Aorta (tissue), 5 donors: ENCODE measurements around the gene TMEM72. TPM values are rescaled to one million over a fixed set of nuclear protein-coding genes. Genes with fewer than 3 reads are reported as not detected.

Experiments used
- ATAC-seq: fragments of 200-7000 bp; cut with Tn5 transposase; one replicate; pipeline ENCODE4 v1.9.1; 2022; ENCODE audit warnings: moderate library complexity; ENCODE audit not compliant: low FRiP score
- DNase-seq, 2 donors: peaks; one replicate each; pipeline ENCODE4 v3.0.0-alpha.2; 2020
- H3K27ac ChIP-seq, 2 donors: one replicate each; pipeline ENCODE4 v1.5.1; 2013; ENCODE audit warnings: low read length in 2 of 2, mild to moderate bottlenecking in 2 of 2, moderate library complexity in 2 of 2, control low read depth in 1 of 2, inconsistent platforms in 1 of 2, low read depth in 1 of 2
- H3K27me3 ChIP-seq, 2 donors: one replicate each; pipeline ENCODE4 v1.6.1; 2013; ENCODE audit warnings: control low read depth in 1 of 2, low read length in 1 of 2, mild to moderate bottlenecking in 1 of 2, moderate library complexity in 1 of 2; ENCODE audit not compliant: insufficient read depth in 2 of 2, control insufficient read depth in 1 of 2
- H3K36me3 ChIP-seq, 2 donors: one replicate each; pipeline ENCODE4 v1.6.1; 2013; ENCODE audit warnings: control low read depth in 1 of 2, low read length in 1 of 2, mild to moderate bottlenecking in 1 of 2; ENCODE audit not compliant: insufficient read depth in 2 of 2, control insufficient read depth in 1 of 2
- H3K4me1 ChIP-seq, 2 donors: one replicate each; pipeline ENCODE4 v1.6.1; 2013; ENCODE audit warnings: low read length in 2 of 2, control low read depth in 1 of 2, mild to moderate bottlenecking in 1 of 2, moderate library complexity in 1 of 2; ENCODE audit not compliant: insufficient read depth in 2 of 2, control insufficient read depth in 1 of 2
- H3K4me3 ChIP-seq, 2 donors: one replicate each; pipeline ENCODE4 v1.5.1; 2013; ENCODE audit warnings: low read length in 2 of 2, control low read depth in 1 of 2, mild to moderate bottlenecking in 1 of 2
- H3K9me3 ChIP-seq: one replicate; pipeline ENCODE4 v1.6.1; 2013; ENCODE audit warnings: mild to moderate bottlenecking, low read length; ENCODE audit not compliant: control insufficient read depth
- WGBS, 2 donors: extraction: QIAGEN DNeasy Blood & Tissue Kit; methylation state at CpG; one replicate each; pipeline ENCODE4 v1.1.7; 2013; 5-methylcytosine and 5-hydroxymethylcytosine counted together
- intact Hi-C, 2 donors: fragments of 100-400 bp; cut with DNase I; formaldehyde crosslinking; loops; one replicate each; pipeline versions ENCODE4 v1.14.2 to v1.15.0; 2022
- polyA plus RNA-seq, 2 donors: library from polyadenylated mRNA; stranded (reverse); fragments of 200-250 nt; gene quantifications; one replicate each; pipeline ENCODE4 v1.2.3, GENCODE V29; 2013
- total RNA-seq, 2 donors: library from RNA; stranded (reverse); fragmentation: NEBNext Ultra II Directional; extraction: Animal tissue kit (Norgen Biotek cat#: 25700); gene quantifications; one replicate each; pipeline ENCODE4 v1.2.1, GENCODE V29; 2021
- donor health status: healthy with polysubstance abuse.
- donor health status: Bipolar disorder and iron deficiency.
- donor health status: DM: no; HTN: no; CAD: no.
- donor health status: DM: no; HTN: no; CAD: no.
- donor health status: DM: yes; HTN: yes; CAD: no.

Gene TMEM72
- total and polyA plus RNA-seq, 4 donors, result not detected

GRCh38 chr10:44969854-44970253 is 58.7 kb downstream of the TMEM72 start:
- H3K4me1 ChIP-seq, result no peaks in the 10 kb centered on the region
- WGBS, 2 donors, result 33 to 37% methylated on average over 9 of the region's 9 CpGs
- DNase-seq, result peak; percentile 49 to 67
- H3K27me3 ChIP-seq, result no peaks in the 10 kb centered on the region
- no peaks in the 10 kb centered on the region for H3K9me3 ChIP-seq
- peaks cover 0 to 4% of the 10 kb centered on the region in 2 donors for H3K36me3 ChIP-seq
- intact Hi-C loops, result loop anchor here in 1 of 2 donors (10.0 kb wide), 1 partner anchor 95 kb away; no protein-coding TSS in a partner anchor
- no peak overlapping the region for H3K27ac ChIP-seq
- no peak for ATAC-seq
- no peak overlapping the region for H3K4me3 ChIP-seq

- Histone ChIP-seq H3K9me3 (no peaks in the 10 kb centered on the region), H3K4me3 (no peak overlapping the region), H3K27ac (no peak overlapping the region), H3K27me3 (no peaks in the 10 kb centered on the region), H3K36me3 (peaks cover 0 to 4% of the 10 kb centered on the region in 2 donors), H3K4me1 (no peaks in the 10 kb centered on the region)
- DNase-seq, result peak in 1 of 2 donors; percentile 65
- WGBS, 2 donors, result 93 to 94% methylated on average over 8 of the region's 8 CpGs
- intact Hi-C loops, result loop anchor here in 1 of 2 donors (10.0 kb wide), 1 partner anchor 96 kb away; no protein-coding TSS in a partner anchor
- ATAC-seq, result no peak
These were observed 59.8 kb downstream of the TMEM72 start for GRCh38 chr10:44970812-44971395.

GRCh38 chr10:44971434-44971833 is 60.3 kb downstream of the TMEM72 start:
- DNase-seq (peak; percentile 54 to 59), ATAC-seq (no peak)
- Histone ChIP-seq H3K27me3 (no peaks in the 10 kb centered on the region), H3K36me3 (peaks cover 0 to 4% of the 10 kb centered on the region in 2 donors), H3K4me3 (no peak overlapping the region), H3K27ac (no peak overlapping the region), H3K4me1 (no peaks in the 10 kb centered on the region), H3K9me3 (no peaks in the 10 kb centered on the region)
- intact Hi-C loops, result loop anchor here in 1 of 2 donors (10.0 kb wide), 1 partner anchor 97 kb away; no protein-coding TSS in a partner anchor
- 92 to 94% methylated on average over 11 of the region's 11 CpGs for WGBS, 2 donors

- Histone ChIP-seq H3K27me3 (no peaks in the 10 kb centered on the region), H3K27ac (no peak overlapping the region), H3K4me1 (no peaks in the 10 kb centered on the region), H3K9me3 (no peaks in the 10 kb centered on the region), H3K4me3 (no peak overlapping the region), H3K36me3 (peaks cover 0 to 4% of the 10 kb centered on the region in 2 donors)
- 92 to 93% methylated on average over 12 of the region's 12 CpGs for WGBS, 2 donors
- intact Hi-C loops, result loop anchor here in 1 of 2 donors (10.0 kb wide), 1 partner anchor 97 kb away; no protein-coding TSS in a partner anchor
- DNase-seq, result peak in 1 of 2 donors; percentile 54
- no peak for ATAC-seq
These were observed 61.0 kb downstream of the TMEM72 start for GRCh38 chr10:44971935-44972757.

- WGBS, 2 donors, result 32 to 39% methylated on average over 6 of the region's 6 CpGs
- Histone ChIP-seq H3K36me3 (peaks cover 0 to 4% of the 10 kb centered on the region in 2 donors), H3K4me3 (no peak overlapping the region), H3K4me1 (no peaks in the 10 kb centered on the region), H3K27ac (no peak overlapping the region), H3K27me3 (no peaks in the 10 kb centered on the region), H3K9me3 (no peaks in the 10 kb centered on the region)
- DNase-seq (peak in 1 of 2 donors; percentile 52), ATAC-seq (no peak)
- intact Hi-C loops, result loop anchor here in 1 of 2 donors (10.0 kb wide), 1 partner anchor 98 kb away; no protein-coding TSS in a partner anchor
These were observed 61.8 kb downstream of the TMEM72 start for GRCh38 chr10:44972874-44973306.

GRCh38 chr10:44973323-44974081 is 62.4 kb downstream of the TMEM72 start:
- Histone ChIP-seq H3K27me3 (no peaks in the 10 kb centered on the region), H3K36me3 (peaks cover 0 to 4% of the 10 kb centered on the region in 2 donors), H3K9me3 (no peaks in the 10 kb centered on the region), H3K27ac (peak overlapping the region in 1 of 2 donors; percentile 95), H3K4me3 (no peak overlapping the region), H3K4me1 (no peaks in the 10 kb centered on the region)
- ATAC-seq (no peak), DNase-seq (peak; percentile 46 to 53)
- intact Hi-C loops, result loop anchor here in 1 of 2 donors (2.0 to 10.0 kb wide), 2 partner anchors 41 to 99 kb away; no protein-coding TSS in a partner anchor
- WGBS, 2 donors, result 76 to 84% methylated on average over 18 of the region's 18 CpGs

GRCh38 chr10:44974082-44974627 is 63.0 kb downstream of the TMEM72 start:
- WGBS, 2 donors, result 28 to 36% methylated on average over 7 of the region's 7 CpGs
- H3K4me3 ChIP-seq, result peak overlapping the region in 1 of 2 donors; percentile 42
- DNase-seq (peak; percentile 66 to 72), ATAC-seq (no peak)
- intact Hi-C loops, result loop anchor here in 1 of 2 donors (2.0 to 10.0 kb wide), 2 partner anchors 41 to 99 kb away; no protein-coding TSS in a partner anchor
- H3K36me3 ChIP-seq, result peaks cover 0 to 4% of the 10 kb centered on the region in 2 donors
- no peaks in the 10 kb centered on the region for H3K27me3 ChIP-seq
- peak overlapping the region in 1 of 2 donors; percentile 95 for H3K27ac ChIP-seq
- H3K9me3 ChIP-seq, result no peaks in the 10 kb centered on the region
- H3K4me1 ChIP-seq, result no peaks in the 10 kb centered on the region
